Mesenchymal stem cell (in vitro differentiated cells and primary cell): Measurements from ENCODE around the gene POLRMT.
"Not testable (repeated sequence)": the region's sequence is repeated elsewhere in the genome, so short reads cannot be mapped to it uniquely, and the experiment has no call there.

ENCODE experiments used
- DNase-seq: peaks from one replicate; pipeline ENCODE4 v3.0.0-alpha.2; 2013
- H2AFZ ChIP-seq: one replicate; pipeline ENCODE4 v1.6.1; 2013; ENCODE audit warnings: low read depth, mild to moderate bottlenecking, control low read depth, inconsistent platforms, low read length, moderate library complexity
- H2AK5ac ChIP-seq: 2 replicates; pipeline ENCODE4 v1.6.1; 2013; ENCODE audit warnings: low read length, moderate library complexity, mild to moderate bottlenecking, inconsistent platforms; ENCODE audit not compliant: severe bottlenecking
- H2BK120ac ChIP-seq: one replicate; pipeline ENCODE4 v1.6.1; 2013; ENCODE audit warnings: low read depth, mild to moderate bottlenecking, inconsistent platforms, low read length, moderate library complexity
- H2BK12ac ChIP-seq, 2 experiments: one replicate each; pipeline ENCODE4 v1.6.1; 2013; ENCODE audit warnings: inconsistent platforms in 2 of 2, low read length in 2 of 2, mild to moderate bottlenecking in 2 of 2, moderate library complexity in 2 of 2, control low read depth in 1 of 2
- H2BK15ac ChIP-seq: one replicate; pipeline ENCODE4 v1.6.1; 2013; ENCODE audit warnings: mild to moderate bottlenecking, low read depth, inconsistent platforms; ENCODE audit not compliant: poor library complexity, severe bottlenecking
- H2BK5ac ChIP-seq: 2 replicates; pipeline ENCODE4 v1.6.1; 2013; ENCODE audit warnings: low read depth, mild to moderate bottlenecking, low read length, control low read depth, inconsistent platforms; ENCODE audit not compliant: poor library complexity, severe bottlenecking
- H3K14ac ChIP-seq, 2 experiments: one replicate each; pipeline ENCODE4 v1.6.1; 2013; ENCODE audit warnings: inconsistent platforms in 2 of 2, low read length in 2 of 2, control low read depth in 1 of 2, mild to moderate bottlenecking in 1 of 2, moderate library complexity in 1 of 2
- H3K18ac ChIP-seq, 2 experiments: one replicate each; pipeline ENCODE4 v1.6.1; 2013; ENCODE audit warnings: inconsistent platforms in 2 of 2, low read length in 2 of 2, control low read depth in 1 of 2, low read depth in 1 of 2, mild to moderate bottlenecking in 1 of 2
- H3K23ac ChIP-seq, 2 experiments: one replicate each; pipeline ENCODE4 v1.6.1; 2013; ENCODE audit warnings: inconsistent platforms in 2 of 2, low read length in 2 of 2, mild to moderate bottlenecking in 2 of 2, moderate library complexity in 2 of 2, control low read depth in 1 of 2
- H3K27ac ChIP-seq: 2 replicates; pipeline ENCODE4 v1.5.1; 2013; ENCODE audit warnings: mild to moderate bottlenecking, moderate library complexity, low read length, control low read depth, inconsistent platforms; ENCODE audit not compliant: poor library complexity, severe bottlenecking
- H3K27me3 ChIP-seq, 2 experiments: 2 replicates each; pipeline versions ENCODE4 v1.6.1 to v1.7.0; 2013; ENCODE audit warnings: low read length in 2 of 2, mild to moderate bottlenecking in 2 of 2, moderate library complexity in 2 of 2, control low read depth in 1 of 2, inconsistent platforms in 1 of 2; ENCODE audit not compliant: control insufficient read depth in 1 of 2, insufficient read depth in 1 of 2
- H3K36me3 ChIP-seq, 2 experiments: 2 replicates each; pipeline versions ENCODE4 v1.6.1 to v1.7.0; 2013; ENCODE audit warnings: low read length in 2 of 2, control low read depth in 1 of 2, inconsistent platforms in 1 of 2, low read depth in 1 of 2, mild to moderate bottlenecking in 1 of 2; ENCODE audit not compliant: insufficient read depth in 2 of 2, control insufficient read depth in 1 of 2
- H3K4ac ChIP-seq, 2 experiments: one replicate each; pipeline ENCODE4 v1.6.1; 2013; ENCODE audit warnings: inconsistent platforms in 2 of 2, low read length in 2 of 2, mild to moderate bottlenecking in 2 of 2, moderate library complexity in 2 of 2, control low read depth in 1 of 2, low read depth in 1 of 2
- H3K4me1 ChIP-seq: 2 replicates; pipeline ENCODE4 v1.6.1; 2013; ENCODE audit warnings: low read depth, low read length, control low read depth; ENCODE audit not compliant: control insufficient read depth, insufficient read depth
- H3K4me2 ChIP-seq: 2 replicates; pipeline ENCODE4 v1.6.1; 2013; ENCODE audit warnings: low read length, mild to moderate bottlenecking, inconsistent platforms; ENCODE audit not compliant: poor library complexity, severe bottlenecking
- H3K4me3 ChIP-seq, 2 experiments: 2 replicates each; pipeline versions ENCODE4 v1.5.1 to v1.7.0; 2013; ENCODE audit warnings: low read length in 2 of 2, mild to moderate bottlenecking in 2 of 2, control low read depth in 1 of 2, low read depth in 1 of 2; ENCODE audit not compliant: insufficient read depth in 1 of 2
- H3K79me1 ChIP-seq: replicated peaks from 2 replicates; pipeline ENCODE4 v1.6.1; 2013; ENCODE audit warnings: mild to moderate bottlenecking, control low read depth, low read length, inconsistent platforms; ENCODE audit not compliant: poor library complexity, severe bottlenecking
- H3K9ac ChIP-seq: 2 replicates; pipeline ENCODE4 v1.7.0; 2013; ENCODE audit warnings: mild to moderate bottlenecking, low read length, moderate library complexity
- H3K9me3 ChIP-seq: 2 replicates; pipeline ENCODE4 v1.7.0; 2013; ENCODE audit warnings: mild to moderate bottlenecking, low read length; ENCODE audit not compliant: control insufficient read depth
- H4K8ac ChIP-seq: one replicate; pipeline ENCODE4 v1.6.1; 2013; ENCODE audit warnings: inconsistent platforms, mild to moderate bottlenecking, low read length, moderate library complexity
- H4K91ac ChIP-seq: one replicate; pipeline ENCODE4 v1.6.1; 2013; ENCODE audit warnings: mild to moderate bottlenecking, low read length, inconsistent platforms
- WGBS: methylation state at CpG from one replicate; pipeline ENCODE4 v1.1.7; 2013; ENCODE audit warnings: mixed read lengths; 5-methylcytosine and 5-hydroxymethylcytosine counted together

POLRMT gene

GRCh38 chr19:666985-667573, 33.7 kb upstream of the POLRMT start:
- not testable (repeated sequence) for H3K27me3 ChIP-seq, H3K18ac ChIP-seq, H3K36me3 ChIP-seq, H3K9me3 ChIP-seq, H3K23ac ChIP-seq, H3K27ac ChIP-seq, H4K8ac ChIP-seq, H3K9ac ChIP-seq, H3K4ac ChIP-seq, H2AFZ ChIP-seq, H2BK15ac ChIP-seq, H3K4me3 ChIP-seq, DNase-seq, H3K14ac ChIP-seq, H3K79me1 ChIP-seq, H2AK5ac ChIP-seq, H2BK5ac ChIP-seq, H2BK12ac ChIP-seq, H3K4me2 ChIP-seq, H4K91ac ChIP-seq, H2BK120ac ChIP-seq
- WGBS: 85% methylated on average over 33 of the region's 38 CpGs
- peaks cover 11% of the 10 kb centered on the region for H3K4me1 ChIP-seq

- Histone ChIP-seq H3K9ac (peak overlapping the region; percentile 86), H3K9me3 (no peaks in the 10 kb centered on the region), H3K36me3 (peaks cover 0 to 15% of the 10 kb centered on the region in 2 experiments), H2AFZ (peak overlapping the region; percentile 11), H3K79me1 (peaks cover 1% of the 10 kb centered on the region), H3K27me3 (no peaks in the 10 kb centered on the region), H3K27ac (no peak overlapping the region), H3K18ac (peak overlapping the region in 1 of 2 experiments; percentile 5), H2BK15ac (no peak overlapping the region), H2BK12ac (peak overlapping the region in 1 of 2 experiments; percentile 16), H4K91ac (no peak overlapping the region), H3K4me1 (peaks cover 28% of the 10 kb centered on the region), H3K4ac (no peak overlapping the region), H2BK120ac (no peak overlapping the region), H4K8ac (peak overlapping the region; percentile 93), H3K4me2 (peak overlapping the region; percentile 4), H3K14ac (no peak overlapping the region), H2AK5ac (no peak overlapping the region), H2BK5ac (no peak overlapping the region), H3K23ac (no peak overlapping the region), H3K4me3 (peak overlapping the region in 1 of 2 experiments; percentile 63)
- 15% methylated on average over 24 of the region's 24 CpGs for WGBS
- peak; percentile 84 for DNase-seq
Observed at GRCh38 chr19:664913-665443, 31.6 kb upstream of the POLRMT start.

- Histone ChIP-seq H2BK15ac (peak overlapping the region; percentile 78), H3K9ac (peak overlapping the region; percentile 86), H3K36me3 (peaks cover 0 to 28% of the 10 kb centered on the region in 2 experiments), H3K4me3 (peak overlapping the region; percentile 48 to 78), H2BK12ac (peak overlapping the region; percentile 51 to 95), H2BK120ac (no peak overlapping the region), H4K91ac (peak overlapping the region; percentile 97), H3K79me1 (peaks cover 1% of the 10 kb centered on the region), H3K23ac (no peak overlapping the region), H2AFZ (peak overlapping the region; percentile 90), H4K8ac (peak overlapping the region; percentile 100), H3K4me1 (peaks cover 34% of the 10 kb centered on the region), H3K18ac (peak overlapping the region; percentile 95 to 97), H2BK5ac (no peak overlapping the region), H3K27me3 (no peaks in the 10 kb centered on the region), H3K9me3 (no peaks in the 10 kb centered on the region), H2AK5ac (peak overlapping the region; percentile 99), H3K4ac (peak overlapping the region; percentile 97), H3K4me2 (peak overlapping the region; percentile 59), H3K27ac (peak overlapping the region; percentile 67), H3K14ac (peak overlapping the region in 1 of 2 experiments; percentile 68)
- no peak for DNase-seq
- 87% methylated on average over 18 of the region's 18 CpGs for WGBS
Observed at GRCh38 chr19:663682-664117, 30.4 kb upstream of the POLRMT start.

GRCh38 chr19:662962-663681, 29.8 kb upstream of the POLRMT start, which contains the start of gene RNF126:
Gene RNF126 (minus strand): TSS chr19:663214. CDS start chr19:663121, 93 bp downstream.
- Histone ChIP-seq H2AK5ac (peak within 1 kb of the TSS; percentile 99), H3K23ac (peak within 1 kb of the TSS; percentile 75 to 82), H3K79me1 (peaks cover 1% of the 10 kb centered on the region), H3K4me1 (peaks cover 38% of the 10 kb centered on the region), H2BK120ac (peak within 1 kb of the TSS; percentile 64), H3K9me3 (no peaks in the 10 kb centered on the region), H3K36me3 (peaks cover 0 to 34% of the 10 kb centered on the region in 2 experiments), H3K4ac (peak within 1 kb of the TSS; percentile 97), H3K9ac (peak within 1 kb of the TSS; percentile 90), H4K91ac (peak within 1 kb of the TSS; percentile 97), H3K4me2 (peak within 1 kb of the TSS; percentile 59), H3K18ac (peak within 1 kb of the TSS; percentile 95 to 97), H4K8ac (peak within 1 kb of the TSS; percentile 100), H2AFZ (peak within 1 kb of the TSS; percentile 90), H3K27ac (peak within 1 kb of the TSS; percentile 67), H2BK5ac (peak within 1 kb of the TSS; percentile 50), H3K14ac (peak within 1 kb of the TSS; percentile 83 to 97), H2BK15ac (peak within 1 kb of the TSS; percentile 78), H3K27me3 (no peaks in the 10 kb centered on the region), H2BK12ac (peak within 1 kb of the TSS; percentile 51 to 95), H3K4me3 (peak within 1 kb of the TSS; percentile 90 to 98)
- peak; percentile 86 for DNase-seq
- WGBS: 7% methylated on average over 68 of the region's 97 CpGs
